Erythroblast (primary cell): ENCODE data around the gene SUSD1.

Source experiments
- GATA1 ChIP-seq: IDR thresholded peaks from 2 replicates; pipeline ENCODE4 v1.6.1; 2011; ENCODE audit warnings: low read depth, mild to moderate bottlenecking, control low read depth, low read length, moderate library complexity
- POLR2A ChIP-seq: IDR thresholded peaks from 2 replicates; pipeline ENCODE4 v1.6.1; 2011; ENCODE audit warnings: mild to moderate bottlenecking, low read length

GRCh38 chr9:112074250-112075008 lies 100.7 kb downstream of the SUSD1 start:
- TF ChIP-seq POLR2A (no peak), GATA1 (no peak)
